ENCODE data around the gene ZNF263.

DNA sequence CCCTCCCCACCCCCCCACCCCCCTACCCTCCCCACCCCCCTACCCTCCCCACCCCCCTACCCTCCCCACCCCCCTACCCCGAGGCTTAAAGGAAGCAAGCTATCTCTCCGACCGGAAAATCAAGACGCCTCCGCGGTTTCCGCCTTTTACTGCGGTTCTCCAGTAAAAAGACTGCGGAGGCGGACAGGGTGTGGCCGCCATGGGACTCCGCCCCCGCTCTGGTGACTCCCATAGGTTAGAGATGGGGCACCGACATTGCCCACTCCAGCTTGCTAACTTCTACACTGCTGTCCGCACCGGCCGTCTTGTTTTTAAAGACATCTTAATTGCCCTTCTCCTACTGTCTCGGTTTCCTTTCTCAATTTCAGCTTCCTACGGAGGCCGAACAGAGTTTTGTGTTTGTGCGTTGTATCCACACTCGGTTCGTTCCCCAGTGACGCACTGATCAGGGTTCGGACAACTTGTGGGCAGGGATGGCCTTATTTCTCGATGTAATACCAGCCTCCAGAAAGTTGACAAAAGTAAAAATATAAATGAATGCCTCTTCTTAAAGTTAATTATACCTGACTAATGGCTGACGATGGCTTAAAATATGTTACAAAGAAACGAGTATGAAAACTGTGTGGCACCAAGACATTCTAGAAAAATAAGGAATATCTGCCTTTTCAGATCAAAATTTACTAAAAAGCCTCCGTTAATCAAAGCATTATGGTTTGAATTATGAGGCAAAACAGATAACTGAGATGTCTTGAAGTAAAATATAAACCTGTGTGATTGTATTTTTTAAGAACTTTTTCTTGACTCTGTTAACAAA, 47.2 kb upstream of the ZNF263 start:
- TF ChIP-seq, protein P1, sequence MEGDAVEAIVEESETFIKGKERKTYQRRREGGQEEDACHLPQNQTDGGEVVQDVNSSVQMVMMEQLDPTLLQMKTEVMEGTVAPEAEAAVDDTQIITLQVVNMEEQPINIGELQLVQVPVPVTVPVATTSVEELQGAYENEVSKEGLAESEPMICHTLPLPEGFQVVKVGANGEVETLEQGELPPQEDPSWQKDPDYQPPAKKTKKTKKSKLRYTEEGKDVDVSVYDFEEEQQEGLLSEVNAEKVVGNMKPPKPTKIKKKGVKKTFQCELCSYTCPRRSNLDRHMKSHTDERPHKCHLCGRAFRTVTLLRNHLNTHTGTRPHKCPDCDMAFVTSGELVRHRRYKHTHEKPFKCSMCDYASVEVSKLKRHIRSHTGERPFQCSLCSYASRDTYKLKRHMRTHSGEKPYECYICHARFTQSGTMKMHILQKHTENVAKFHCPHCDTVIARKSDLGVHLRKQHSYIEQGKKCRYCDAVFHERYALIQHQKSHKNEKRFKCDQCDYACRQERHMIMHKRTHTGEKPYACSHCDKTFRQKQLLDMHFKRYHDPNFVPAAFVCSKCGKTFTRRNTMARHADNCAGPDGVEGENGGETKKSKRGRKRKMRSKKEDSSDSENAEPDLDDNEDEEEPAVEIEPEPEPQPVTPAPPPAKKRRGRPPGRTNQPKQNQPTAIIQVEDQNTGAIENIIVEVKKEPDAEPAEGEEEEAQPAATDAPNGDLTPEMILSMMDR (IDR thresholded peaks at IDR 0.05; ENCODE audit: borderline replicate concordance, extremely low read depth, low read length, poor library complexity, severe bottlenecking): no peak
- no peak for TF ChIP-seq EZH2 (IDR thresholded peaks at IDR 0.05; ENCODE audit: borderline replicate concordance, low read depth, low read length, severe bottlenecking)
